Stomach (tissue), 4 donors: ENCODE measurements around the gene SLC2A14.

Experiments used
- POLR2AphosphoS5 ChIP-seq, 3 donors: sonication (generic); formaldehyde crosslinking; IDR thresholded peaks; one replicate each; pipeline ENCODE4 v1.6.1; 2016; ENCODE audit warnings: antibody characterized with exemption in 3 of 3
- TF ChIP-seq, protein P1 (sequence below), 7 experiments: fragments of 450-650 bp in 4 of 7; fragments of 200-600 bp in 3 of 7; sonication (generic) in 3 of 7; IDR thresholded peaks; one replicate each; pipeline ENCODE4 v1.5.1; 2016 to 2019; ENCODE audit warnings: antibody characterized with exemption in 7 of 7, control low read depth in 2 of 7, mild to moderate bottlenecking in 1 of 7

- TF ChIP-seq, protein P1, sequence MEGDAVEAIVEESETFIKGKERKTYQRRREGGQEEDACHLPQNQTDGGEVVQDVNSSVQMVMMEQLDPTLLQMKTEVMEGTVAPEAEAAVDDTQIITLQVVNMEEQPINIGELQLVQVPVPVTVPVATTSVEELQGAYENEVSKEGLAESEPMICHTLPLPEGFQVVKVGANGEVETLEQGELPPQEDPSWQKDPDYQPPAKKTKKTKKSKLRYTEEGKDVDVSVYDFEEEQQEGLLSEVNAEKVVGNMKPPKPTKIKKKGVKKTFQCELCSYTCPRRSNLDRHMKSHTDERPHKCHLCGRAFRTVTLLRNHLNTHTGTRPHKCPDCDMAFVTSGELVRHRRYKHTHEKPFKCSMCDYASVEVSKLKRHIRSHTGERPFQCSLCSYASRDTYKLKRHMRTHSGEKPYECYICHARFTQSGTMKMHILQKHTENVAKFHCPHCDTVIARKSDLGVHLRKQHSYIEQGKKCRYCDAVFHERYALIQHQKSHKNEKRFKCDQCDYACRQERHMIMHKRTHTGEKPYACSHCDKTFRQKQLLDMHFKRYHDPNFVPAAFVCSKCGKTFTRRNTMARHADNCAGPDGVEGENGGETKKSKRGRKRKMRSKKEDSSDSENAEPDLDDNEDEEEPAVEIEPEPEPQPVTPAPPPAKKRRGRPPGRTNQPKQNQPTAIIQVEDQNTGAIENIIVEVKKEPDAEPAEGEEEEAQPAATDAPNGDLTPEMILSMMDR (IDR thresholded peaks at IDR 0.05) = no peak
- TF ChIP-seq POLR2AphosphoS5 (IDR thresholded peaks at IDR 0.05) = no peak
These were observed 4.7 kb upstream of the SLC2A14 start for GRCh38 chr12:7877420-7877819.
